HepG2 (cell line): ENCODE data around the gene NCAPD2. TPM values are rescaled to one million over a fixed set of nuclear protein-coding genes. Genes with fewer than 3 reads are reported as not detected.
A peak's percentile ranks its signal among the peaks of the same experiment; 100 is the strongest.

Experiments
- BATF2 ChIP-seq: sonication (generic); formaldehyde crosslinking; IDR thresholded peaks from 2 replicates; pipeline ENCODE4 v1.8.0; 2022; ENCODE audit warnings: mild to moderate bottlenecking, missing genetic modification reagents, moderate library complexity
- EHMT2 ChIP-seq: fragments of 200-600 bp; sonication (generic); IDR thresholded peaks from 2 replicates; pipeline ENCODE4 v1.7.0; 2017; ENCODE audit warnings: antibody characterized with exemption, low read depth, low read length, borderline replicate concordance
- FOXA1 ChIP-seq, 2 experiments: fragments of 450-650 bp in 1 of 2; sonication (generic) in 1 of 2; formaldehyde crosslinking in 1 of 2; IDR thresholded peaks; 2 replicates each; pipeline versions ENCODE4 v1.4.0 to v1.6.1; 2016 to 2020; ENCODE audit warnings: missing genetic modification reagents in 1 of 2
- FOXC1 ChIP-seq: sonication (generic); formaldehyde crosslinking; IDR thresholded peaks from 2 replicates; pipeline ENCODE4 v1.8.0; 2022; ENCODE audit warnings: mild to moderate bottlenecking, missing genetic modification reagents, borderline replicate concordance
- GATAD1 ChIP-seq: IDR thresholded peaks from 2 replicates; pipeline ENCODE4 v1.6.1; 2016; ENCODE audit warnings: missing genetic modification reagents, missing compliant biosample characterization
- HINFP ChIP-seq: sonication (generic); formaldehyde crosslinking; IDR thresholded peaks from 2 replicates; pipeline ENCODE4 v1.4.0; 2020; ENCODE audit warnings: low read depth, mild to moderate bottlenecking, missing genetic modification reagents
- JUND ChIP-seq: sonication (generic); formaldehyde crosslinking; IDR thresholded peaks from 2 replicates; pipeline ENCODE4 v1.8.0; 2022; ENCODE audit warnings: mild to moderate bottlenecking, missing genetic modification reagents
- MBD4 ChIP-seq: IDR thresholded peaks from 2 replicates; pipeline ENCODE4 v1.6.1; 2012; ENCODE audit warnings: low read length, inconsistent platforms, borderline replicate concordance
- NFIC ChIP-seq: IDR thresholded peaks from 2 replicates; pipeline ENCODE4 v1.6.1; 2012; ENCODE audit warnings: mild to moderate bottlenecking, low read length, inconsistent platforms
- PPARG ChIP-seq: conservative IDR thresholded peaks from 2 replicates; pipeline ENCODE4 v1.6.1; 2016; ENCODE audit warnings: missing biosample characterization, missing genetic modification reagents
- RFX3 ChIP-seq: IDR thresholded peaks from 2 replicates; pipeline ENCODE4 v1.6.1; 2016; ENCODE audit warnings: missing biosample characterization, missing genetic modification reagents
- TMF1 ChIP-seq: sonication (generic); formaldehyde crosslinking; IDR thresholded peaks from 2 replicates; pipeline ENCODE4 v1.8.1; 2022; ENCODE audit warnings: low read depth, missing genetic modification reagents
- ZBTB14 ChIP-seq: sonication (generic); formaldehyde crosslinking; IDR thresholded peaks from 2 replicates; pipeline ENCODE4 v1.4.0; 2020; ENCODE audit warnings: missing genetic modification reagents
- ZNF766 ChIP-seq: sonication (generic); formaldehyde crosslinking; IDR thresholded peaks from 2 replicates; pipeline ENCODE4 v1.5.0; 2020; ENCODE audit warnings: missing genetic modification reagents, borderline replicate concordance
- ZSCAN9 ChIP-seq: IDR thresholded peaks from 2 replicates; pipeline ENCODE4 v1.6.1; 2016; ENCODE audit warnings: borderline replicate concordance
- polyA plus RNA-seq, 8 experiments: library from polyadenylated mRNA; depleted of rRNA in 3 of 8; stranded (reverse) in 7 of 8; unstranded in 1 of 8; fragments of >200 nt; fragmentation: Illumina TruSeq in 4 of 8; extraction: Trizol in 4 of 8; gene quantifications; 2 replicates each; pipeline versions ENCODE4 v1.2.1 to v1.2.3, GENCODE V29; 2011 to 2016; ENCODE audit warnings: low read depth in 4 of 8, missing spikeins in 1 of 8, mixed read lengths in 1 of 8; ENCODE audit not compliant: insufficient read depth in 1 of 8
- total RNA-seq, 5 experiments: library from RNA; depleted of rRNA; stranded (reverse); fragments of >200 nt; fragmentation: Illumina TruSeq; extraction: Trizol; gene quantifications; 2 replicates each; pipeline ENCODE4 v1.2.3, GENCODE V29; 2016; ENCODE audit warnings: low read depth in 1 of 5
- TF ChIP-seq, protein P1 (sequence below): sonication (generic); formaldehyde crosslinking; IDR thresholded peaks from 2 replicates; pipeline ENCODE4 v1.8.1; 2022; ENCODE audit warnings: mild to moderate bottlenecking, missing genetic modification reagents
- TF ChIP-seq, protein P2 (sequence below): IDR thresholded peaks from 2 replicates; pipeline ENCODE4 v1.6.1; 2016; ENCODE audit warnings: missing compliant biosample characterization, missing genetic modification reagents, borderline replicate concordance

Gene NCAPD2
- total and polyA plus RNA-seq, 2 of the 13 experiments (the other 11 are each of a cell fraction or from before 2014, with no cell fraction given): 51.1 to 65.6 TPM

DNA sequence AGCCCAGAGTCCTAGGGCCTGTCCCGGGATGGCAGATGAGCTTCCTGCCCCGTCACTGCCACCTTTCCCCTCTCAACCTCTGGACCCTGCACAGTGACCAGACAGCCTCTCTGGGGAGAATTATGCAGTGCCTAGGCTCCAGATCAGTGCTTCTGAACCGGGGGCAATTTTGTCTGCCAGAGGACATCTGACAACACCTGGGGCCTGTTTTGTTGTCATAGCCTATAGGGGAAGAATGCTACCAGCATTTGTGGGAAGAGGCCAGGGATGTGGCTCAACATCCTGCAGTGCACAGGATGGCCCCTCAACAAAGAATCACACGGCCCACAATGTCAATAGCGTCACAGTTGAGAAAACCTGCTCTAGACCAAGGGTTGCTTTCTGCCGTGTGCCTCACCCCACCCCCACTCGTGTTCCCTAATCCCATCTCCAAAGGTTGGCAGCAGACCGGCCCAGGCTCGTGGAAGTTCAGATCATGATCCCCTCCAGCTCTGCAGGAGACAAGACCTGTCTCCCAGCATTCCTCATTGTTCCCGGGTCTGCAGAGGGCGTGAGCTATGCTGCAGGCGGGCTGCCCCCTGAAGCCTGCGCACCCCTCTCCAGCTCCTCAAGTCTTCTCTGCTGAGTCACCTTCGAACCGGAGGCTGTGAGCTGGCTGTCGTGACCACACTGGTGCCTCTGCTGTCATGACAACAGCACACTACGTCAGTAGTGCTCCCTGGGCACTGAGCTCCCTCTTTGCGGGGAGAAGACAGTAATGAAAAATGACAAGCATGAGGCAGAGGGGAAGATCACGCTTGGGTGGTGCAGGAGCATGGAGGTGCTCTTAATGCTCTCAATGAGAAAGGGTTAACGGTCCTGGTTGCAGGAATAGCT lies 38.4 kb downstream of the NCAPD2 start (continued):
- TF ChIP-seq JUND (CRISPR knock-in tag) (0 out of 2 replicates have a peak, but pooled peaks have one; percentile 17), GATAD1 (CRISPR knock-in tag) (peak; percentile 5; the same call in 1 of the 2 replicates), BATF2 (CRISPR knock-in tag) (no peak), MBD4 (0 out of 2 replicates have a peak, but pooled peaks have one; percentile 42), HINFP (no peak), RFX3 (CRISPR knock-in tag) (peak; percentile 73), NFIC (no peak), FOXC1 (no peak), ZNF766 (CRISPR knock-in tag) (peak; percentile 41; the same call in 1 of the 2 replicates), ZSCAN9 (CRISPR knock-in tag) (0 out of 2 replicates have a peak, but pooled peaks have one; percentile 2), ZBTB14 (CRISPR knock-in tag) (no peak), FOXA1 (IDR thresholded peaks at IDR 0.05) (no peak), FOXA1 (CRISPR knock-in tag; IDR thresholded peaks at IDR 0.05) (peak; percentile 88), EHMT2 (no peak), TMF1 (no peak), PPARG (CRISPR knock-in tag) (peak; percentile 97)
- TF ChIP-seq, protein P1, sequence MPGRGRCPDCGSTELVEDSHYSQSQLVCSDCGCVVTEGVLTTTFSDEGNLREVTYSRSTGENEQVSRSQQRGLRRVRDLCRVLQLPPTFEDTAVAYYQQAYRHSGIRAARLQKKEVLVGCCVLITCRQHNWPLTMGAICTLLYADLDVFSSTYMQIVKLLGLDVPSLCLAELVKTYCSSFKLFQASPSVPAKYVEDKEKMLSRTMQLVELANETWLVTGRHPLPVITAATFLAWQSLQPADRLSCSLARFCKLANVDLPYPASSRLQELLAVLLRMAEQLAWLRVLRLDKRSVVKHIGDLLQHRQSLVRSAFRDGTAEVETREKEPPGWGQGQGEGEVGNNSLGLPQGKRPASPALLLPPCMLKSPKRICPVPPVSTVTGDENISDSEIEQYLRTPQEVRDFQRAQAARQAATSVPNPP (CRISPR knock-in tag): 0 out of 2 replicates have a peak, but pooled peaks have one; percentile 46
- TF ChIP-seq, protein P2, sequence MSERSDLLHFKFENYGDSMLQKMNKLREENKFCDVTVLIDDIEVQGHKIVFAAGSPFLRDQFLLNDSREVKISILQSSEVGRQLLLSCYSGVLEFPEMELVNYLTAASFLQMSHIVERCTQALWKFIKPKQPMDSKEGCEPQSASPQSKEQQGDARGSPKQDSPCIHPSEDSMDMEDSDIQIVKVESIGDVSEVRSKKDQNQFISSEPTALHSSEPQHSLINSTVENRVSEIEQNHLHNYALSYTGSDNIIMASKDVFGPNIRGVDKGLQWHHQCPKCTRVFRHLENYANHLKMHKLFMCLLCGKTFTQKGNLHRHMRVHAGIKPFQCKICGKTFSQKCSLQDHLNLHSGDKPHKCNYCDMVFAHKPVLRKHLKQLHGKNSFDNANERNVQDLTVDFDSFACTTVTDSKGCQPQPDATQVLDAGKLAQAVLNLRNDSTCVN: no peak
